HG03159 (cell line): Measurements from ENCODE around the gene FNTB.

Experiments used
- ATAC-seq: cut with Tn5 transposase; IDR thresholded peaks from one replicate; pipeline ENCODE4 v1.9.1; 2021; ENCODE audit warnings: mild to moderate bottlenecking, moderate library complexity; ENCODE audit not compliant: unreplicated experiment

The FNTB gene

GRCh38 chr14:64952598-64953309 lies 33.9 kb upstream of the FNTB start:
- ATAC-seq, result peak; percentile 77

- ATAC-seq, result no peak
Measured at GRCh38 chr14:64953310-64953654, 33.4 kb upstream of the FNTB start.

- ATAC-seq, result no peak
Measured at GRCh38 chr14:64953661-64954060, 33.0 kb upstream of the FNTB start.

GRCh38 chr14:64954491-64955240 lies 32.0 kb upstream of the FNTB start:
- no peak for ATAC-seq

- no peak for ATAC-seq
Measured at GRCh38 chr14:64955297-64955696, 31.4 kb upstream of the FNTB start.

GRCh38 chr14:64956697-64957406 lies 29.8 kb upstream of the FNTB start:
- no peak for ATAC-seq

GRCh38 chr14:64958201-64958600 lies 28.5 kb upstream of the FNTB start:
- ATAC-seq, result no peak

GRCh38 chr14:64958743-64959142 lies 28.0 kb upstream of the FNTB start:
- no peak for ATAC-seq

GRCh38 chr14:64960762-64961276 lies 25.9 kb upstream of the FNTB start:
- ATAC-seq, result no peak

- no peak for ATAC-seq
Measured at GRCh38 chr14:64963611-64964010, 23.1 kb upstream of the FNTB start.

- ATAC-seq, result no peak
Measured at GRCh38 chr14:64965356-64966000, 21.2 kb upstream of the FNTB start.

GRCh38 chr14:64966976-64967375 lies 19.7 kb upstream of the FNTB start:
- no peak for ATAC-seq

- no peak for ATAC-seq
Measured at GRCh38 chr14:64968167-64968566, 18.5 kb upstream of the FNTB start.

- ATAC-seq, result no peak
Measured at GRCh38 chr14:64968651-64969050, 18.0 kb upstream of the FNTB start.

- ATAC-seq, result no peak
Measured at GRCh38 chr14:64970041-64970440, 16.7 kb upstream of the FNTB start.

- ATAC-seq, result no peak
Measured at GRCh38 chr14:64970776-64971477, 15.8 kb upstream of the FNTB start.

GRCh38 chr14:64971491-64971942 lies 15.2 kb upstream of the FNTB start:
- no peak for ATAC-seq

GRCh38 chr14:64971943-64972791 lies 14.5 kb upstream of the FNTB start, which contains the start of gene RAB15:
Gene RAB15 (minus strand): TSS chr14:64972336. CDS start chr14:64972076, 260 bp downstream.
- ATAC-seq, result no peak

- no peak for ATAC-seq
Measured at GRCh38 chr14:64973026-64973442, 13.7 kb upstream of the FNTB start.
